PC-9 (cell line): ENCODE measurements around the gene FOSB. TPM values are rescaled to one million over a fixed set of nuclear protein-coding genes. Genes with fewer than 3 reads are reported as not detected.

Source experiments
- BruUV-seq: library from RNA; stranded (reverse); fragments of 400-500 nt; replicated peaks from 2 replicates; lab custom pipeline; 2021; lab: Mats Ljungman, UMichigan
- CTCF ChIA-PET: fragments of 300-600 bp; sonication (Branson Sonifier 250); formaldehyde crosslinking; loops from one replicate; lab custom pipeline; 2022; ENCODE audit warnings: antibody characterized with exemption; lab: Charles Lee
- POLR2A ChIA-PET: fragments of 300-600 bp; sonication (Branson Sonifier 250); formaldehyde crosslinking; loops from one replicate; lab custom pipeline; 2022; ENCODE audit warnings: antibody characterized with exemption; ENCODE audit not compliant: unreplicated experiment; lab: Charles Lee
- DNase-seq, 2 experiments: peaks; one replicate each; pipeline versions ENCODE4 v3.0.0 to v3.0.0-alpha.2; 2015 to 2022; ENCODE audit warnings: mixed read lengths in 1 of 2
- H2AFZ ChIP-seq: fragments of 200-600 bp; sonication (generic); 2 replicates; pipeline ENCODE4 v1.8.1; 2017; ENCODE audit warnings: antibody characterized with exemption
- H3F3A ChIP-seq: fragments of 200-600 bp; sonication (generic); 2 replicates; pipeline ENCODE4 v1.8.1; 2017; ENCODE audit warnings: antibody characterized with exemption, mild to moderate bottlenecking, low read depth; ENCODE audit not compliant: insufficient read depth
- H3K27ac ChIP-seq: fragments of 200-600 bp; sonication (generic); 2 replicates; pipeline ENCODE4 v1.6.1; 2016; ENCODE audit warnings: mixed run types
- H3K27me3 ChIP-seq: fragments of 200-600 bp; sonication (generic); 2 replicates; pipeline ENCODE4 v1.6.1; 2016; ENCODE audit warnings: low read depth, mixed run types; ENCODE audit not compliant: insufficient read depth
- H3K36me3 ChIP-seq: fragments of 200-600 bp; sonication (generic); 2 replicates; pipeline ENCODE4 v1.6.1; 2016; ENCODE audit warnings: low read depth, mixed run types
- H3K4me1 ChIP-seq: fragments of 200-600 bp; sonication (generic); replicated peaks from 2 replicates; pipeline ENCODE4 v1.6.1; 2016; ENCODE audit warnings: mixed run types; ENCODE audit not compliant: insufficient read depth
- H3K4me2 ChIP-seq: fragments of 200-600 bp; sonication (generic); 2 replicates; pipeline ENCODE4 v1.6.1; 2017; ENCODE audit warnings: mixed run types
- H3K4me3 ChIP-seq: fragments of 200-600 bp; sonication (generic); 2 replicates; pipeline ENCODE4 v1.6.1; 2016; ENCODE audit warnings: mixed run types
- H3K79me2 ChIP-seq: fragments of 200-600 bp; sonication (generic); 2 replicates; pipeline ENCODE4 v1.6.1; 2017; ENCODE audit warnings: low read depth, mixed run types
- H3K9me2 ChIP-seq: fragments of 200-600 bp; sonication (generic); 2 replicates; pipeline ENCODE4 v1.8.1; 2017; ENCODE audit warnings: mild to moderate bottlenecking; ENCODE audit not compliant: insufficient read depth
- H3K9me3 ChIP-seq: fragments of 200-600 bp; sonication (generic); 2 replicates; pipeline ENCODE4 v1.8.1; 2016; ENCODE audit warnings: low read depth; ENCODE audit not compliant: insufficient read depth
- H4K20me1 ChIP-seq: fragments of 200-600 bp; sonication (generic); 2 replicates; pipeline ENCODE4 v1.8.1; 2017; ENCODE audit not compliant: insufficient read depth
- CTCF ChIP-seq: fragments of 200-600 bp; sonication (generic); conservative IDR thresholded peaks from 2 replicates; pipeline ENCODE4 v1.6.1; 2017; ENCODE audit warnings: mixed run types, antibody characterized with exemption, mild to moderate bottlenecking, moderate library complexity
- EZH2 ChIP-seq: fragments of 200-600 bp; sonication (generic); IDR thresholded peaks from 2 replicates; pipeline ENCODE4 v1.8.0; 2017; ENCODE audit warnings: antibody characterized with exemption, low read depth
- intact Hi-C: fragments of 100-400 bp; cut with micrococcal nuclease; formaldehyde crosslinking; loops from one replicate; pipeline ENCODE4 v1.10.0; 2022; ENCODE audit not compliant: unreplicated experiment
- total RNA-seq: library from RNA; stranded (reverse); gene quantifications from 2 replicates; pipeline ENCODE4 v1.2.3, GENCODE V29; 2021

FOSB gene
- total RNA-seq, 1 experiment from 2014 or later: 7.9 TPM

- no peak for DNase-seq
- H3K9me3 ChIP-seq: no peaks in the 10 kb centered on the region
- BruUV-seq: no TSS peak
- H4K20me1 ChIP-seq: no peaks in the 10 kb centered on the region
- peaks cover 8% of the 10 kb centered on the region for H3K79me2 ChIP-seq
- TF ChIP-seq CTCF (no peak), EZH2 (no peak)
- no peaks in the 10 kb centered on the region for H3K27me3 ChIP-seq
- H3K4me1 ChIP-seq: peaks cover 40% of the 10 kb centered on the region
- H3K4me2 ChIP-seq: peak overlapping the region; percentile 79
- CTCF ChIA-PET: no interaction called here
- no peaks in the 10 kb centered on the region for H3K36me3 ChIP-seq
- H3K9me2 ChIP-seq: no peaks in the 10 kb centered on the region
- intact Hi-C loops: no loop called here
- peaks cover 66% of the 10 kb centered on the region for H3F3A ChIP-seq
- POLR2A ChIA-PET: interaction anchor here (1.6 to 2.2 kb wide), 2 partner anchors 19 to 21 kb away, joined by 10 to 18 read pairs; partner anchors contain the start of gene FOSB
- peak overlapping the region; percentile 71 for H3K27ac ChIP-seq
- peak overlapping the region; percentile 65; the same call in 1 of the 2 replicates for H3K4me3 ChIP-seq
- H2AFZ ChIP-seq: no peak overlapping the region
Measured at GRCh38 chr19:45448425-45448756, 19.4 kb upstream of the FOSB start.

DNA sequence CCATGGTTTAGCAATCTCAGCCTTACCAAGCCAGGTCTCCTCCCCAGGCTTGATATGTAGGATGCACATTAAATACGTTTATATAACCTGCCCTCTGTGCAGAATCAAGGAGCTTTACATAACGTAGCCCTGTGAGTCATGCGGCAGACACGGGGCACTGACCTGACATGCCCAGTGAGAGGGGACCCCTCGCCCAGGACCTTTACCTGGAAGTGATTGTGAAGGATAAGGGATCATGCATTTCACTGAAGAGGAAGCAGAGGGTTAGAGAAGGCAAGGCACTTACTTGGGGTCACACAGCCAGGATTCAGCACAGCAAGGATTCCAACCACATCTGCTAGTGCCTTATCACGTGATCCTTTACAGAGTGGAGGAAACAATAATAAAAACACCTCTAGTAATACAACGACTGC is 18.9 kb upstream of the FOSB start:
- Histone ChIP-seq H3K4me3 (peak overlapping the region; percentile 65; the same call in 1 of the 2 replicates), H3K9me3 (no peaks in the 10 kb centered on the region), H3K36me3 (no peaks in the 10 kb centered on the region), H3K4me1 (peaks cover 45% of the 10 kb centered on the region), H3K27me3 (no peaks in the 10 kb centered on the region), H2AFZ (0 out of 2 replicates have a peak overlapping the region, but pooled peaks have one; percentile 13), H4K20me1 (no peaks in the 10 kb centered on the region), H3K9me2 (no peaks in the 10 kb centered on the region), H3K4me2 (peak overlapping the region; percentile 79), H3K79me2 (peaks cover 8% of the 10 kb centered on the region), H3F3A (peaks cover 69% of the 10 kb centered on the region), H3K27ac (peak overlapping the region; percentile 71)
- ChIA-PET CTCF (interaction anchor here (0.7 kb wide), 1 partner anchor 110 kb away, joined by 3 read pairs; no protein-coding TSS in a partner anchor), POLR2A (interaction anchor here (0.6 to 2.2 kb wide), 5 partner anchors 8 to 725 kb away, joined by 3 to 18 read pairs (median 3); partner anchors contain the start of gene FOSB)
- intact Hi-C loops: no loop called here
- no TSS peak for BruUV-seq
- peak; percentile 80 to 95 for DNase-seq
- TF ChIP-seq CTCF (no peak), EZH2 (no peak)

GRCh38 chr19:45450012-45450333 is 17.8 kb upstream of the FOSB start:
- peaks cover 8% of the 10 kb centered on the region for H3K79me2 ChIP-seq
- H3K4me2 ChIP-seq: peak overlapping the region; percentile 79
- H3K9me2 ChIP-seq: no peaks in the 10 kb centered on the region
- no TSS peak for BruUV-seq
- POLR2A ChIA-PET: interaction anchor here (1.6 to 2.2 kb wide), 2 partner anchors 18 to 20 kb away, joined by 10 to 18 read pairs; partner anchors contain the start of gene FOSB
- H3F3A ChIP-seq: peaks cover 70% of the 10 kb centered on the region
- H3K27me3 ChIP-seq: no peaks in the 10 kb centered on the region
- H3K27ac ChIP-seq: peak overlapping the region; percentile 71
- H3K4me3 ChIP-seq: peak overlapping the region; percentile 65
- CTCF ChIA-PET: no interaction called here
- no peak for DNase-seq
- H3K9me3 ChIP-seq: no peaks in the 10 kb centered on the region
- H4K20me1 ChIP-seq: no peaks in the 10 kb centered on the region
- H3K4me1 ChIP-seq: peaks cover 49% of the 10 kb centered on the region
- no peak for TF ChIP-seq CTCF
- TF ChIP-seq EZH2: no peak
- intact Hi-C loops: loop anchor here (1.0 kb wide), 1 partner anchor 17 kb away; the partner anchor contains the start of gene FOSB
- H3K36me3 ChIP-seq: no peaks in the 10 kb centered on the region
- H2AFZ ChIP-seq: peak overlapping the region; percentile 83
